Measurements from ENCODE around the gene MGLL. TPM values are rescaled to one million over a fixed set of nuclear protein-coding genes. Genes with fewer than 3 reads are reported as not detected.

MGLL gene
- total RNA-seq, 1 experiment from 2014 or later, result 42.4 TPM

DNA sequence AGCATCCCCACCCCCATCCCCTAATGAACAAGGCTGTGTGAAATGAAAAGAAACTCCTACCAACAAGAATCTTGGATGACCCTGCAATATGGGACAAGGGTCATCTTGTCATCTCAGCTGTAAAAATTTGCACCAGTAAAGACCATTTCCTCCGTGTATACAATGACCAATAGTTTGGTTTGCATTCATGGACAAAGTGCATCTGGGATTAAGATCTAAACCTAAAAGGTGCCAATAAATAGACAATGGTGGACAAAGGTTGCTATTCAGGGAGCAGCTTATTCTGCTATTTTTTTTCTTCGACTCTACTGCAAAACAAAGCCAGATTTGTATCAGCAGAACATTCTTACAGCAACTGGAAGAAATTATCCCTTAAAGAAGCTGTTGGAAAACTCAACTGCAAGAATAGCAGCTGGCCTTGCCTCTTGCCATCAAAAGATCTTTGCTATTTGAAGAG lies 8.0 kb downstream of the MGLL start:
- Mint-ChIP-seq H3K4me3 (ENCODE audit: low read depth, unreplicated experiment) (no peak overlapping the region), H3K36me3 (ENCODE audit: insufficient read depth, unreplicated experiment) (peaks cover 30% of the 10 kb centered on the region), H3K27me3 (ENCODE audit: unreplicated experiment) (no peaks in the 10 kb centered on the region), H3K9me3 (ENCODE audit: low read depth, unreplicated experiment) (no peaks in the 10 kb centered on the region), H3K4me1 (ENCODE audit: low read depth, unreplicated experiment) (peaks cover 53% of the 10 kb centered on the region), H3K27ac (ENCODE audit: unreplicated experiment) (no peak overlapping the region)
- CTCF ChIA-PET, result interaction anchor here (0.7 to 1.3 kb wide), 3 partner anchors 17 to 217 kb away, joined by 3 to 5 read pairs (median 3); no protein-coding TSS in a partner anchor
- BruUV-seq (replicated peaks), result no TSS peak
- intact Hi-C loops (cut with micrococcal nuclease; ENCODE audit: unreplicated experiment), result no loop called here
- TF ChIP-seq, protein P1, sequence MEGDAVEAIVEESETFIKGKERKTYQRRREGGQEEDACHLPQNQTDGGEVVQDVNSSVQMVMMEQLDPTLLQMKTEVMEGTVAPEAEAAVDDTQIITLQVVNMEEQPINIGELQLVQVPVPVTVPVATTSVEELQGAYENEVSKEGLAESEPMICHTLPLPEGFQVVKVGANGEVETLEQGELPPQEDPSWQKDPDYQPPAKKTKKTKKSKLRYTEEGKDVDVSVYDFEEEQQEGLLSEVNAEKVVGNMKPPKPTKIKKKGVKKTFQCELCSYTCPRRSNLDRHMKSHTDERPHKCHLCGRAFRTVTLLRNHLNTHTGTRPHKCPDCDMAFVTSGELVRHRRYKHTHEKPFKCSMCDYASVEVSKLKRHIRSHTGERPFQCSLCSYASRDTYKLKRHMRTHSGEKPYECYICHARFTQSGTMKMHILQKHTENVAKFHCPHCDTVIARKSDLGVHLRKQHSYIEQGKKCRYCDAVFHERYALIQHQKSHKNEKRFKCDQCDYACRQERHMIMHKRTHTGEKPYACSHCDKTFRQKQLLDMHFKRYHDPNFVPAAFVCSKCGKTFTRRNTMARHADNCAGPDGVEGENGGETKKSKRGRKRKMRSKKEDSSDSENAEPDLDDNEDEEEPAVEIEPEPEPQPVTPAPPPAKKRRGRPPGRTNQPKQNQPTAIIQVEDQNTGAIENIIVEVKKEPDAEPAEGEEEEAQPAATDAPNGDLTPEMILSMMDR (IDR thresholded peaks at IDR 0.05; ENCODE audit: unreplicated experiment), result no peak
- DNase-seq, result no peak

DNA sequence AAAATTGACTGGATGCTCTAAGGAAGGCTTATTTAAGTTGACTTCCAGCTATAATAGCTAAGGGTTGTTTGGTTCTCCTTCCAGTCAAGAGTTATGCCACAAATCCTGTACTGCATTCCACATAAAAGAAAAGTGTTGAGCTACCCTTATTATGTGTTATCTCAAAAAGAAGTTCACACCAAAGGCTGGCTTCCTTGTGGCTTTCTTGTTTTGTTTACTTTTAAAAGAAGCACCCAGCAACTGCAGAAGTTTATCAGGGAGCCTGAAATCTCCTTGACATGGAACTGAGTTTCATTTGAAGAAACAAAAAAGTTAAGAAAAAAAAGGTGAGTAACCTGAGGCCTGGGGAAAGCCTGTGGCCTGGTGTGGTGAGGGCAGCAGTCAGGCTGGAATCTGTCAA lies 10.2 kb downstream of the MGLL start:
- no peaks in the 10 kb centered on the region for H3K27me3 Mint-ChIP-seq (ENCODE audit: unreplicated experiment)
- no peaks in the 10 kb centered on the region for H3K9me3 Mint-ChIP-seq (ENCODE audit: low read depth, unreplicated experiment)
- peaks cover 14% of the 10 kb centered on the region for H3K36me3 Mint-ChIP-seq (ENCODE audit: insufficient read depth, unreplicated experiment)
- H3K27ac Mint-ChIP-seq (ENCODE audit: unreplicated experiment), result no peak overlapping the region
- no TSS peak for BruUV-seq (replicated peaks)
- H3K4me1 Mint-ChIP-seq (ENCODE audit: low read depth, unreplicated experiment), result peaks cover 31% of the 10 kb centered on the region
- DNase-seq, result no peak
- TF ChIP-seq, protein P1 (IDR thresholded peaks at IDR 0.05; ENCODE audit: unreplicated experiment), result no peak
- intact Hi-C loops (cut with micrococcal nuclease; ENCODE audit: unreplicated experiment), result no loop called here
- CTCF ChIA-PET, result interaction anchor here (0.6 to 1.9 kb wide), 2 partner anchors 13 to 843 kb away, joined by 5 read pairs; no protein-coding TSS in a partner anchor
- H3K4me3 Mint-ChIP-seq (ENCODE audit: low read depth, unreplicated experiment), result no peak overlapping the region

DNA sequence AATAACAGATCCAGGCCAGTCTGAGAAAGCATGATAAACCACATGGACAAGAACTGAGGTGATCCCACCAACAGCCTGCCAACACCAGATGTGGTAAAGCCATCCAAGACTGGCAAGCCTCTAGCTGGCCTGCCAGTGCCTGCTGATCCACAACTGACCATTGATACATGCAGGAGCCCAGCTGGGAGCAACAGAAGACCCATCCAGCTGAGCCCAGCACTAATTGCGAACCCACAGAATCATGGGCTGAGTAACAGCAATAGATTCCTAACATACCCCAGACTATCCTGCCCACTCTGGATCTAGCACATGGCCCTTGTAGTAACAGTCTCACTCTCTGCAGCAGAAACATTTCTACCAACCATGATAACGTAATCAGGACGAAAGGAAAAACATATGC lies 10.6 kb downstream of the MGLL start:
- CTCF ChIA-PET, result interaction anchor here (0.6 to 1.9 kb wide), 2 partner anchors 13 to 843 kb away, joined by 5 read pairs; no protein-coding TSS in a partner anchor

DNA sequence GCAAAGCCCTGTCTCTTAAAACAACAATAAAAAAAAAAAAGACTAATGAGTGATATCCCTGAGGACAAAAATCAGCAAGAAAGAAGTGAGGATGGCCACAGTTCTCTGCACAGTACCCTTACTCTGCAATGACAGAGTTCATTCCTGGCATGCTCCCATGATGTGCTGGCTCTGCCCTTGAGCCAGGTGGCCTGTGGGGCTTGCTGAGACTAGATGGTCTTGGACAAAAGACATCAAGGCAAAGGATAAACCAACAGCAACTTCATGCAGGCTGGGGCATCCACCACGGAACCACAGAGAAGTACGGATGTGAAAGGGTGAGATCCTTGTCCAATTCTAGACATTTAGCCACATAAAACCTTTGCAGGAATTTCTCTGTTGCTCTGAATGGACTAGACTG lies 12.7 kb downstream of the MGLL start:
- H3K27me3 Mint-ChIP-seq (ENCODE audit: unreplicated experiment), result no peaks in the 10 kb centered on the region
- TF ChIP-seq, protein P1 (IDR thresholded peaks at IDR 0.05; ENCODE audit: unreplicated experiment), result no peak
- intact Hi-C loops (cut with micrococcal nuclease; ENCODE audit: unreplicated experiment), result no loop called here
- peaks cover 8% of the 10 kb centered on the region for H3K4me1 Mint-ChIP-seq (ENCODE audit: low read depth, unreplicated experiment)
- DNase-seq, result no peak
- BruUV-seq (replicated peaks), result no TSS peak
- no peaks in the 10 kb centered on the region for H3K36me3 Mint-ChIP-seq (ENCODE audit: insufficient read depth, unreplicated experiment)
- CTCF ChIA-PET, result no interaction called here
- no peak overlapping the region for H3K27ac Mint-ChIP-seq (ENCODE audit: unreplicated experiment)
- no peaks in the 10 kb centered on the region for H3K9me3 Mint-ChIP-seq (ENCODE audit: low read depth, unreplicated experiment)
- H3K4me3 Mint-ChIP-seq (ENCODE audit: low read depth, unreplicated experiment), result no peak overlapping the region

More for the DNA sequence above, 10.6 kb downstream of the MGLL start:
- H3K9me3 Mint-ChIP-seq (ENCODE audit: low read depth, unreplicated experiment), result no peaks in the 10 kb centered on the region
- peaks cover 10% of the 10 kb centered on the region for H3K36me3 Mint-ChIP-seq (ENCODE audit: insufficient read depth, unreplicated experiment)
- H3K27me3 Mint-ChIP-seq (ENCODE audit: unreplicated experiment), result no peaks in the 10 kb centered on the region
- BruUV-seq (replicated peaks), result no TSS peak
- intact Hi-C loops (cut with micrococcal nuclease; ENCODE audit: unreplicated experiment), result no loop called here
- H3K4me3 Mint-ChIP-seq (ENCODE audit: low read depth, unreplicated experiment), result no peak overlapping the region
- H3K27ac Mint-ChIP-seq (ENCODE audit: unreplicated experiment), result no peak overlapping the region
- no peak for DNase-seq
- TF ChIP-seq, protein P1 (IDR thresholded peaks at IDR 0.05; ENCODE audit: unreplicated experiment), result no peak
- peaks cover 26% of the 10 kb centered on the region for H3K4me1 Mint-ChIP-seq (ENCODE audit: low read depth, unreplicated experiment)
